ENCODE results near the gene TAC1. TPM values are rescaled to one million over a fixed set of nuclear protein-coding genes. Genes with fewer than 3 reads are reported as not detected.

Gene TAC1
- total and polyA plus RNA-seq, 2 of the 4 experiments (the other 2 are of a cell fraction) = not detected

DNA sequence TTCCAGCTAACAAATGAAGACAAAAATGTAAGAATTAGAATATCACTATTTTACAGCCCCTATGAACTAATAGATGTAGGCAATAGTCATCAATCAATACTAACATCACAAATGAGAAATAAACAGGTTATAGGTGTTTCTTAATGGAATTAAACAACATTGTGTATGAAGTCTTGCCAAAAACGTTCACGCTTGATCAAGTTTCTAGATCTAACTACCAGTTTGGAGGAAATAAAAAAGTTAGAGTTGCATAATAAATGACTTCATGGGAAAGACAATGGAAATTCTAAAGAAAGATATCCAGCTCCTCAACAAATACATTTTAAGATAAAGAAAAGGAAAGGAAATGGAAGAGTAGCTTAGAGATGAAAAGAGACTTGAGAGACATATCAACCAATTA lies 19.7 kb downstream of the TAC1 start:
- Histone ChIP-seq H4K20me1 (ENCODE audit: insufficient read depth, low read length) (no peaks in the 10 kb centered on the region), H2BK15ac (ENCODE audit: low read depth, low read length) (no peak overlapping the region), H3K18ac (ENCODE audit: low read depth, low read length) (no peak overlapping the region), H2AK5ac (ENCODE audit: low read depth, low read length) (no peak overlapping the region), H3K14ac (replicated peaks; ENCODE audit: low read depth, low read length) (no peak overlapping the region), H3K79me1 (ENCODE audit: low read depth in 1 of 2, low read length in 2 of 2) (no peaks in the 10 kb centered on the region), H3K23ac (ENCODE audit: low read depth, low read length) (no peak overlapping the region), H3K36me3 (ENCODE audit: control insufficient read depth, insufficient read depth, low read length) (no peaks in the 10 kb centered on the region), H3K4me1 (ENCODE audit: control insufficient read depth, insufficient read depth, low read length) (no peaks in the 10 kb centered on the region), H3K4ac (ENCODE audit: low read depth, low read length) (no peak overlapping the region), H2BK120ac (ENCODE audit: low read depth, low read length) (no peak overlapping the region), H2AFZ (replicated peaks; ENCODE audit: low read length, poor library complexity) (no peak overlapping the region), H4K8ac (ENCODE audit: low read depth in 2 of 2, low read length in 2 of 2) (no peak overlapping the region), H4K5ac (ENCODE audit: low read depth, low read length) (no peak overlapping the region), H3K9ac (ENCODE audit: low read depth, low read length) (no peak overlapping the region), H2BK20ac (ENCODE audit: low read depth, low read length) (no peak overlapping the region), H3K27ac (ENCODE audit: insufficient read depth, low read length) (no peak overlapping the region), H4K91ac (ENCODE audit: insufficient read depth, low read depth, low read length) (no peak overlapping the region), H3K9me3 (ENCODE audit: control insufficient read depth, insufficient read depth, low read length) (0 out of 2 replicates have a peak, but pooled peaks cover 2% of the 10 kb centered on the region), H3K4me2 (ENCODE audit: low read depth, low read length) (no peak overlapping the region), H3K4me3 (ENCODE audit: insufficient read depth, low read depth, low read length) (no peak overlapping the region), H2AK9ac (replicated peaks; ENCODE audit: low read depth, low read length, poor library complexity) (no peak overlapping the region), H3K56ac (ENCODE audit: extremely low read depth, insufficient read depth, low read length) (no peak overlapping the region), H3K27me3 (ENCODE audit: control insufficient read depth, insufficient read depth, low read length) (no peaks in the 10 kb centered on the region), H3K9me1 (ENCODE audit: insufficient read depth, low read length) (no peaks in the 10 kb centered on the region), H2BK5ac (ENCODE audit: low read depth, low read length, poor library complexity, severe bottlenecking) (no peak overlapping the region)
- dilution Hi-C loops (cut with HindIII; ENCODE audit: low sequenced_read_pairs, unreplicated experiment) (no loop called here), intact Hi-C loops (cut with micrococcal nuclease) (no loop called here), in situ Hi-C loops (cut with MboI; ENCODE audit: low sequenced_read_pairs) (no loop called here)
- ATAC-seq (ENCODE audit: low read depth) (no peak), DNase-seq (no peak)
- no CpG with 5 or more reads among the region's 2 CpGs for WGBS, 2 experiments (ENCODE audit: extremely low coverage in 2 of 2, insufficient read length in 1 of 2)
- TF ChIP-seq CHD1 (IDR thresholded peaks at IDR 0.05; ENCODE audit: low read depth, low read length) (no peak), FOS (IDR thresholded peaks at IDR 0.05; ENCODE audit: low read depth, low read length) (no peak), CEBPB (IDR thresholded peaks at IDR 0.05; ENCODE audit: low read depth, low read length) (no peak), RFX5 (IDR thresholded peaks at IDR 0.05; ENCODE audit: low read depth, low read length) (no peak), MAZ (IDR thresholded peaks at IDR 0.05; ENCODE audit: borderline replicate concordance, low read depth, low read length) (no peak), BHLHE40 (IDR thresholded peaks at IDR 0.05; ENCODE audit: low read depth, low read length) (no peak), MAFK (IDR thresholded peaks at IDR 0.05; ENCODE audit: low read depth, low read length) (no peak), ELK1 (IDR thresholded peaks at IDR 0.05; ENCODE audit: borderline replicate concordance, low read depth, low read length) (no peak), RCOR1 (IDR thresholded peaks at IDR 0.05; ENCODE audit: insufficient replicate concordance, low read length) (no peak), MXI1 (IDR thresholded peaks at IDR 0.05; ENCODE audit: borderline replicate concordance, low read depth, low read length) (no peak), POLR2A (IDR thresholded peaks at IDR 0.05; ENCODE audit: low read depth, low read length) (no peak), NFE2L2 (IDR thresholded peaks at IDR 0.05; ENCODE audit: low read depth, low read length) (no peak), SMC3 (IDR thresholded peaks at IDR 0.05; ENCODE audit: low read depth, low read length) (no peak), RAD21 (IDR thresholded peaks at IDR 0.05; ENCODE audit: low read length) (no peak)
- TF ChIP-seq, protein P1, sequence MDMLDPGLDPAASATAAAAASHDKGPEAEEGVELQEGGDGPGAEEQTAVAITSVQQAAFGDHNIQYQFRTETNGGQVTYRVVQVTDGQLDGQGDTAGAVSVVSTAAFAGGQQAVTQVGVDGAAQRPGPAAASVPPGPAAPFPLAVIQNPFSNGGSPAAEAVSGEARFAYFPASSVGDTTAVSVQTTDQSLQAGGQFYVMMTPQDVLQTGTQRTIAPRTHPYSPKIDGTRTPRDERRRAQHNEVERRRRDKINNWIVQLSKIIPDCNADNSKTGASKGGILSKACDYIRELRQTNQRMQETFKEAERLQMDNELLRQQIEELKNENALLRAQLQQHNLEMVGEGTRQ (IDR thresholded peaks at IDR 0.05; ENCODE audit: low read depth, low read length) = no peak
- TF ChIP-seq, protein P2, sequence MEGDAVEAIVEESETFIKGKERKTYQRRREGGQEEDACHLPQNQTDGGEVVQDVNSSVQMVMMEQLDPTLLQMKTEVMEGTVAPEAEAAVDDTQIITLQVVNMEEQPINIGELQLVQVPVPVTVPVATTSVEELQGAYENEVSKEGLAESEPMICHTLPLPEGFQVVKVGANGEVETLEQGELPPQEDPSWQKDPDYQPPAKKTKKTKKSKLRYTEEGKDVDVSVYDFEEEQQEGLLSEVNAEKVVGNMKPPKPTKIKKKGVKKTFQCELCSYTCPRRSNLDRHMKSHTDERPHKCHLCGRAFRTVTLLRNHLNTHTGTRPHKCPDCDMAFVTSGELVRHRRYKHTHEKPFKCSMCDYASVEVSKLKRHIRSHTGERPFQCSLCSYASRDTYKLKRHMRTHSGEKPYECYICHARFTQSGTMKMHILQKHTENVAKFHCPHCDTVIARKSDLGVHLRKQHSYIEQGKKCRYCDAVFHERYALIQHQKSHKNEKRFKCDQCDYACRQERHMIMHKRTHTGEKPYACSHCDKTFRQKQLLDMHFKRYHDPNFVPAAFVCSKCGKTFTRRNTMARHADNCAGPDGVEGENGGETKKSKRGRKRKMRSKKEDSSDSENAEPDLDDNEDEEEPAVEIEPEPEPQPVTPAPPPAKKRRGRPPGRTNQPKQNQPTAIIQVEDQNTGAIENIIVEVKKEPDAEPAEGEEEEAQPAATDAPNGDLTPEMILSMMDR (conservative IDR thresholded peaks at IDR 0.05; ENCODE audit: low read depth, low read length) = no peak
- POLR2A ChIA-PET (ENCODE audit: unreplicated experiment) = no interaction called here
- BruUV-seq (replicated peaks) = no TSS peak
- CTCF ChIA-PET = no interaction called here
